K562 (cell line): ENCODE results near the gene PAF1. TPM values are rescaled to one million over a fixed set of nuclear protein-coding genes. Genes with fewer than 3 reads are reported as not detected.

Experiments
- ARID3A ChIP-seq: IDR thresholded peaks from 2 replicates; pipeline ENCODE4 v1.6.1; 2012; ENCODE audit warnings: low read depth, low read length, improper control_type of control experiment, borderline replicate concordance
- ATF7 ChIP-seq: fragments of 450-650 bp; IDR thresholded peaks from 2 replicates; pipeline ENCODE4 v1.7.1; 2014; ENCODE audit warnings: mild to moderate bottlenecking, moderate library complexity
- BCL6 ChIP-seq: fragments of 250-450 bp; sonication (Bioruptor Pico); IDR thresholded peaks from 2 replicates; pipeline ENCODE4 v1.4.0; 2020
- CBX5 ChIP-seq: IDR thresholded peaks from 2 replicates; pipeline ENCODE4 v1.6.1; 2014; ENCODE audit warnings: low read depth, borderline replicate concordance
- CREB3L1 ChIP-seq: fragments of 450-650 bp; IDR thresholded peaks from 2 replicates; pipeline ENCODE4 v1.6.1; 2014; ENCODE audit warnings: low read depth, mild to moderate bottlenecking, moderate library complexity, borderline replicate concordance
- FOSL1 ChIP-seq: fragments of 200-800 bp; sonication (Bioruptor generic); conservative IDR thresholded peaks from 2 replicates; pipeline ENCODE4 v1.6.1; 2016; ENCODE audit warnings: missing genetic modification characterization, missing compliant biosample characterization
- GABPB1 ChIP-seq: sonication (generic); formaldehyde crosslinking; IDR thresholded peaks from 2 replicates; pipeline ENCODE4 v1.8.0; 2022; ENCODE audit warnings: mild to moderate bottlenecking, missing genetic modification reagents
- GTF2A2 ChIP-seq: IDR thresholded peaks from 2 replicates; pipeline ENCODE4 v1.6.1; 2016; ENCODE audit warnings: mild to moderate bottlenecking, missing genetic modification characterization, missing compliant biosample characterization
- HIVEP1 ChIP-seq: fragments of 250-450 bp; sonication (Bioruptor Pico); IDR thresholded peaks from 2 replicates; pipeline ENCODE4 v1.4.0; 2020; ENCODE audit warnings: mild to moderate bottlenecking
- IFI16 ChIP-seq: fragments of 250-450 bp; sonication (Bioruptor Pico); IDR thresholded peaks from 2 replicates; pipeline ENCODE4 v2.1.2; 2022; ENCODE audit warnings: mild to moderate bottlenecking, inconsistent platforms
- ILF3 ChIP-seq: fragments of 450-650 bp; IDR thresholded peaks from 2 replicates; pipeline ENCODE4 v1.6.1; 2018; ENCODE audit warnings: antibody characterized with exemption, mild to moderate bottlenecking, moderate library complexity, borderline replicate concordance
- MITF ChIP-seq: IDR thresholded peaks from 2 replicates; pipeline ENCODE4 v1.6.1; 2014; ENCODE audit warnings: antibody characterized with exemption
- NCOR1 ChIP-seq: fragments of 450-650 bp; IDR thresholded peaks from 2 replicates; pipeline ENCODE4 v1.6.1; 2016; ENCODE audit warnings: mild to moderate bottlenecking, moderate library complexity
- POLR2A ChIP-seq: fragments of 450-650 bp; conservative IDR thresholded peaks from 2 replicates; pipeline ENCODE4 v1.6.1; 2016
- POLR2AphosphoS5 ChIP-seq: IDR thresholded peaks from 2 replicates; pipeline ENCODE4 v1.6.1; 2011; ENCODE audit warnings: mild to moderate bottlenecking, low read depth, low read length, moderate library complexity; ENCODE audit not compliant: control insufficient read depth, insufficient read depth
- SNRNP70 ChIP-seq: fragments of 200-400 bp; formaldehyde crosslinking; optimal IDR thresholded peaks from 2 replicates; pipeline ENCODE3; 2017; ENCODE audit warnings: low read depth, low read length
- SP1 ChIP-seq: sonication (generic); formaldehyde crosslinking; IDR thresholded peaks from 2 replicates; pipeline ENCODE4 v1.8.1; 2022; ENCODE audit warnings: mild to moderate bottlenecking, missing genetic modification reagents
- TCF3 ChIP-seq: sonication (generic); formaldehyde crosslinking; IDR thresholded peaks from 2 replicates; pipeline ENCODE4 v1.4.0; 2020; ENCODE audit warnings: mild to moderate bottlenecking, missing genetic modification reagents
- ZFP91 ChIP-seq: sonication (generic); formaldehyde crosslinking; IDR thresholded peaks from 2 replicates; pipeline ENCODE4 v1.8.0; 2022; ENCODE audit warnings: mild to moderate bottlenecking, missing genetic modification reagents
- ZNF184 ChIP-seq: sonication (generic); formaldehyde crosslinking; IDR thresholded peaks from 2 replicates; pipeline ENCODE4 v1.5.0; 2020; ENCODE audit warnings: missing genetic modification reagents
- ZNF24 ChIP-seq: fragments of 450-650 bp; IDR thresholded peaks from 2 replicates; pipeline ENCODE4 v1.6.1; 2016
- polyA plus RNA-seq, 8 experiments: library from polyadenylated mRNA; depleted of rRNA in 4 of 8; stranded (reverse) in 5 of 8; unstranded in 3 of 8; fragments of >200 nt; fragmentation: Nextera tagmentation in 2 of 8; fragmentation: Illumina TruSeq in 1 of 8; extraction: Ambion mirVana in 2 of 8; extraction: Trizol in 1 of 8; gene quantifications; 2 replicates each; pipeline versions ENCODE4 v1.2.1 to v1.2.3, GENCODE V29; 2011 to 2014; ENCODE audit warnings: inconsistent platforms in 1 of 8, missing spikeins in 1 of 8
- total RNA-seq, 7 experiments: library from RNA; depleted of rRNA in 6 of 7; stranded (reverse); fragments of >200 nt in 6 of 7; fragmentation: Illumina TruSeq in 2 of 7; extraction: Trizol in 2 of 7; gene quantifications; 2 replicates each; pipeline versions ENCODE4 v1.2.1 to v1.2.3, GENCODE V29; 2011 to 2021; ENCODE audit warnings: low replicate concordance in 1 of 7
- TF ChIP-seq, protein P1 (sequence below), 2 experiments: fragments of 450-650 bp; IDR thresholded peaks; 2 replicates each; pipeline ENCODE4 v1.6.1; 2016

Gene PAF1
- total and polyA plus RNA-seq, 9 of the 15 experiments (the other 6 are each of a cell fraction or from before 2014, with no cell fraction given) = 1.5 to 45.0 (median 33.8) TPM

DNA sequence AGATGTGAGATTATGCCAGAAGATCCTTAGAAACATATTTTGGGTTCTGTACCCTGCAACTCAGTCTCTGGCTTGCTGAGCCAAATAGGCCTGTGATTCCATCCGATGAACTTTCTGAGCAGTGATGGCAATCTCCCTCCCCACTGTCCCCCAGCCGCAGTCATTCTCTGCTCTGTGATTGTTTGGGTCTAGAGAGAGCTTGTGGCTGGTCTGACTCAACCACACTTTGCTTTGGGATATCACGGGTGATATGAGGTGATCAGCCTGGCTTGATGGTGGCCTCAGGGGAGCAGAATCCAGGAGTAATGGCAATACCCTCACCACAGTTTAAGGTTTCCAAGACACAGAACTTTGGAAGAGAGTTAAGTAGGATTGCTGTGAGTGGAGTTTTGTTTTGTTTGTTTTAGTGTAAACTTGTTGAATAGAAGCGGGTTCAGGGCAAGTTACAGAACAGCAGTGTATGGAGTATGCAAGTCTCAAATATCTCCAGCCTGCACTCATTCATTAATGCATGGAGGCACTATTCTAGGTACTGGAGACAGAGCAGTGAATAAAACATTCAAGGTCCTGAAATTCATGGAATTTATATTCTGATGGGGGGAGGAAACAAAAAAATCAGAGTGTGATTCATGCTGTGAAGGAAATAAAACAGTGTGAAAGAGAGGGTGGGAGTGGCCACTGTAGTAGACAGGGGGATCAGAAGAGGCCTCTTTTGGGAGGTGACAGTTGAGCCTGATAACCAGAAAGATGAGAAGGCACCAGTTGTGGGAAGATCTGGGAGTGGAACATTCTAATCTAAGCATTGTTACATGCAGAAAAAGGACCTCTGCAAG lies 43.4 kb downstream of the PAF1 start (continued):
- no peak for TF ChIP-seq ARID3A
- 0 out of 2 replicates have a peak, but pooled peaks have one; percentile 43 for TF ChIP-seq IFI16 (CRISPR knock-in tag)
- no peak for TF ChIP-seq GABPB1 (CRISPR knock-in tag)
- no peak for TF ChIP-seq SNRNP70
- TF ChIP-seq ZFP91 (CRISPR knock-in tag) = no peak
- peak; percentile 76 for TF ChIP-seq FOSL1 (tag)
- no peak for TF ChIP-seq CREB3L1
- peak; percentile 51 for TF ChIP-seq TCF3 (CRISPR knock-in tag)
- TF ChIP-seq POLR2AphosphoS5 = no peak
- no peak for TF ChIP-seq CBX5
- TF ChIP-seq GTF2A2 (tag) = no peak
- TF ChIP-seq, protein P1, sequence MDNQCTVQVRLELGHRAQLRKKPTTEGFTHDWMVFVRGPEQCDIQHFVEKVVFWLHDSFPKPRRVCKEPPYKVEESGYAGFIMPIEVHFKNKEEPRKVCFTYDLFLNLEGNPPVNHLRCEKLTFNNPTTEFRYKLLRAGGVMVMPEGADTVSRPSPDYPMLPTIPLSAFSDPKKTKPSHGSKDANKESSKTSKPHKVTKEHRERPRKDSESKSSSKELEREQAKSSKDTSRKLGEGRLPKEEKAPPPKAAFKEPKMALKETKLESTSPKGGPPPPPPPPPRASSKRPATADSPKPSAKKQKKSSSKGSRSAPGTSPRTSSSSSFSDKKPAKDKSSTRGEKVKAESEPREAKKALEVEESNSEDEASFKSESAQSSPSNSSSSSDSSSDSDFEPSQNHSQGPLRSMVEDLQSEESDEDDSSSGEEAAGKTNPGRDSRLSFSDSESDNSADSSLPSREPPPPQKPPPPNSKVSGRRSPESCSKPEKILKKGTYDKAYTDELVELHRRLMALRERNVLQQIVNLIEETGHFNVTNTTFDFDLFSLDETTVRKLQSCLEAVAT (IDR thresholded peaks at IDR 0.05) = no peak
- no peak for TF ChIP-seq MITF
- no peak for TF ChIP-seq BCL6
- no peak for TF ChIP-seq SP1 (CRISPR knock-in tag)
- TF ChIP-seq ZNF184 = no peak
- TF ChIP-seq ATF7 = peak; percentile 47
- no peak for TF ChIP-seq HIVEP1
- no peak for TF ChIP-seq POLR2A
- peak; percentile 54; the same call in 1 of the 2 replicates for TF ChIP-seq NCOR1
- peak; percentile 38; the same call in 1 of the 2 replicates for TF ChIP-seq ZNF24
- no peak for TF ChIP-seq ILF3
